Fibroblast of the aortic adventitia (primary cell): ENCODE data around the gene SNCB. TPM values are rescaled to one million over a fixed set of nuclear protein-coding genes. Genes with fewer than 3 reads are reported as not detected.

Experiments
- DNase-seq: peaks from one replicate; pipeline ENCODE4 v3.0.0-alpha.2; 2010; ENCODE audit warnings: low read depth
- H3K4me3 ChIP-seq: 2 replicates; pipeline ENCODE4 v1.5.1; 2011; ENCODE audit warnings: low read depth, mild to moderate bottlenecking, control low read depth, low read length, moderate library complexity
- CTCF ChIP-seq: IDR thresholded peaks from 2 replicates; pipeline ENCODE4 v1.5.1; 2011; ENCODE audit warnings: mild to moderate bottlenecking, low read length, control low read depth, inconsistent platforms; ENCODE audit not compliant: insufficient read depth
- total RNA-seq: library from RNA; depleted of rRNA; stranded (reverse); fragments of >200 nt; gene quantifications from 2 replicates; pipeline ENCODE4 v1.2.3, GENCODE V29; 2012; ENCODE audit warnings: low replicate concordance

The SNCB gene
- total RNA-seq, 1 donor = not detected

GRCh38 chr5:176631383-176632200 lies 1.3 kb upstream of the SNCB start:
- no peak overlapping the region for H3K4me3 ChIP-seq
- no peak for DNase-seq
- TF ChIP-seq CTCF = no peak

- peak overlapping the region; percentile 50 for H3K4me3 ChIP-seq
- no peak for TF ChIP-seq CTCF
- no peak for DNase-seq
Measured at GRCh38 chr5:176630681-176631222, 418 bp upstream of the SNCB start.

- H3K4me3 ChIP-seq = no peak overlapping the region
- TF ChIP-seq CTCF = no peak
- DNase-seq = no peak
Measured at GRCh38 chr5:176629317-176629852, 949 bp downstream of the SNCB start.

- DNase-seq = no peak
- no peak for TF ChIP-seq CTCF
- no peak overlapping the region for H3K4me3 ChIP-seq
Measured at GRCh38 chr5:176628406-176629228, 1.7 kb downstream of the SNCB start.

- no peak for DNase-seq
- no peak overlapping the region for H3K4me3 ChIP-seq
- no peak for TF ChIP-seq CTCF
Measured at GRCh38 chr5:176627582-176627981, 2.8 kb downstream of the SNCB start.

GRCh38 chr5:176626876-176627236 lies 3.5 kb downstream of the SNCB start:
- no peak for DNase-seq
- H3K4me3 ChIP-seq = no peak overlapping the region
- no peak for TF ChIP-seq CTCF
